Psoas muscle (tissue), 8 donors: ENCODE data around the gene NOM1. TPM values are rescaled to one million over a fixed set of nuclear protein-coding genes. Genes with fewer than 3 reads are reported as not detected.

Source experiments
- ATAC-seq, 4 donors: fragments of 200-7000 bp; cut with Tn5 transposase; one replicate each; pipeline ENCODE4 v1.9.1; 2020; ENCODE audit warnings: moderate library complexity in 3 of 4, mild to moderate bottlenecking in 2 of 4
- DNase-seq, 2 donors: peaks; one replicate each; pipeline ENCODE4 v3.0.0-alpha.2; 2020
- H3K27ac ChIP-seq: fragments of 200-600 bp; one replicate; pipeline ENCODE4 v1.8.0; 2022
- H3K27me3 ChIP-seq, 3 donors: fragments of 200-600 bp in 1 of 3; one replicate each; pipeline versions ENCODE4 v1.6.1 to v1.8.0; 2013 to 2022; ENCODE audit warnings: low read length in 2 of 3, mild to moderate bottlenecking in 2 of 3, moderate library complexity in 1 of 3; ENCODE audit not compliant: insufficient read depth in 3 of 3
- H3K36me3 ChIP-seq, 2 donors: fragments of 200-600 bp in 1 of 2; one replicate each; pipeline versions ENCODE4 v1.6.1 to v1.8.0; 2013 to 2022; ENCODE audit warnings: low read depth in 1 of 2, mild to moderate bottlenecking in 1 of 2, moderate library complexity in 1 of 2; ENCODE audit not compliant: insufficient read depth in 1 of 2
- H3K4me1 ChIP-seq: fragments of 200-600 bp; one replicate; pipeline ENCODE4 v1.8.0; 2022
- H3K4me3 ChIP-seq: fragments of 200-600 bp; one replicate; pipeline ENCODE4 v1.8.0; 2022; ENCODE audit warnings: mild to moderate bottlenecking
- H3K9me3 ChIP-seq: fragments of 200-600 bp; one replicate; pipeline ENCODE4 v1.8.0; 2022
- WGBS, 3 donors: extraction: QIAGEN DNeasy Blood & Tissue Kit; methylation state at CpG; one replicate each; pipeline versions ENCODE4 v1.1.6 to v1.1.7; 2013; 5-methylcytosine and 5-hydroxymethylcytosine counted together
- intact Hi-C, 2 donors: fragments of 100-400 bp; cut with DNase I; formaldehyde crosslinking; loops; one replicate each; pipeline versions ENCODE4 v1.11.0 to v1.14.2; 2022
- polyA plus RNA-seq, 3 donors: library from polyadenylated mRNA; stranded (reverse); fragments of 200-250 nt; gene quantifications; one replicate each; pipeline ENCODE4 v1.2.3, GENCODE V29; 2013
- total RNA-seq, 4 donors: library from RNA; stranded (reverse); fragmentation: NEBNext Ultra II Directional in 2 of 4; extraction: Animal tissue kit (Norgen Biotek cat#: 25700) in 2 of 4; gene quantifications; one replicate each; pipeline versions ENCODE4 v1.2.1 to v1.2.4, GENCODE V29; 2021 to 2023
- TF ChIP-seq, protein P1 (sequence below): fragments of 200-600 bp; IDR thresholded peaks from one replicate; pipeline ENCODE4 v1.8.0; 2022; ENCODE audit warnings: antibody characterized with exemption
- donor health status: healthy with polysubstance abuse.
- donor health status: DM: no; HTN: no; CAD: no; lungs with moderate emphysema.
- donor health status: Bipolar disorder and iron deficiency.
- donor health status: healthy.
- donor health status: DM: yes; HTN: yes; CAD: no.
- donor health status: DM: no; HTN: no; CAD: no.
- donor health status: DM: no; HTN: no; CAD: no.
- donor health status: DM: yes; HTN: yes; CAD: no.

The NOM1 gene
- total and polyA plus RNA-seq, 7 donors = 8.2 to 20.5 (median 14.7) TPM

- intact Hi-C loops = no loop called here
- Histone ChIP-seq H3K36me3 (no peaks in the 10 kb centered on the region), H3K27ac (no peak overlapping the region), H3K27me3 (no peaks in the 10 kb centered on the region), H3K4me1 (no peaks in the 10 kb centered on the region), H3K9me3 (peaks cover 4% of the 10 kb centered on the region), H3K4me3 (no peak overlapping the region)
- no peak for DNase-seq
- peak in 3 of 4 donors; percentile 53 to 79 (median 70) for ATAC-seq
- TF ChIP-seq, protein P1, sequence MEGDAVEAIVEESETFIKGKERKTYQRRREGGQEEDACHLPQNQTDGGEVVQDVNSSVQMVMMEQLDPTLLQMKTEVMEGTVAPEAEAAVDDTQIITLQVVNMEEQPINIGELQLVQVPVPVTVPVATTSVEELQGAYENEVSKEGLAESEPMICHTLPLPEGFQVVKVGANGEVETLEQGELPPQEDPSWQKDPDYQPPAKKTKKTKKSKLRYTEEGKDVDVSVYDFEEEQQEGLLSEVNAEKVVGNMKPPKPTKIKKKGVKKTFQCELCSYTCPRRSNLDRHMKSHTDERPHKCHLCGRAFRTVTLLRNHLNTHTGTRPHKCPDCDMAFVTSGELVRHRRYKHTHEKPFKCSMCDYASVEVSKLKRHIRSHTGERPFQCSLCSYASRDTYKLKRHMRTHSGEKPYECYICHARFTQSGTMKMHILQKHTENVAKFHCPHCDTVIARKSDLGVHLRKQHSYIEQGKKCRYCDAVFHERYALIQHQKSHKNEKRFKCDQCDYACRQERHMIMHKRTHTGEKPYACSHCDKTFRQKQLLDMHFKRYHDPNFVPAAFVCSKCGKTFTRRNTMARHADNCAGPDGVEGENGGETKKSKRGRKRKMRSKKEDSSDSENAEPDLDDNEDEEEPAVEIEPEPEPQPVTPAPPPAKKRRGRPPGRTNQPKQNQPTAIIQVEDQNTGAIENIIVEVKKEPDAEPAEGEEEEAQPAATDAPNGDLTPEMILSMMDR = no peak
- 36 to 53% (median 44%) methylated on average over 14 of the region's 14 CpGs for WGBS, 3 donors
These were observed 34.8 kb downstream of the NOM1 start for GRCh38 chr7:156984174-156984891.

GRCh38 chr7:156985101-156985992 lies 35.8 kb downstream of the NOM1 start:
- intact Hi-C loops = no loop called here
- DNase-seq (no peak), ATAC-seq (peak in 2 of 4 donors; percentile 19 to 47)
- Histone ChIP-seq H3K36me3 (no peaks in the 10 kb centered on the region), H3K27me3 (peaks cover 0 to 2% (median 0%) of the 10 kb centered on the region in 3 donors), H3K4me1 (no peaks in the 10 kb centered on the region), H3K27ac (no peak overlapping the region), H3K9me3 (no peaks in the 10 kb centered on the region), H3K4me3 (no peak overlapping the region)
- TF ChIP-seq, protein P1 = no peak
- WGBS, 3 donors = 44 to 62% (median 59%) methylated on average over 26 to 29 of the region's 29 CpGs

DNA sequence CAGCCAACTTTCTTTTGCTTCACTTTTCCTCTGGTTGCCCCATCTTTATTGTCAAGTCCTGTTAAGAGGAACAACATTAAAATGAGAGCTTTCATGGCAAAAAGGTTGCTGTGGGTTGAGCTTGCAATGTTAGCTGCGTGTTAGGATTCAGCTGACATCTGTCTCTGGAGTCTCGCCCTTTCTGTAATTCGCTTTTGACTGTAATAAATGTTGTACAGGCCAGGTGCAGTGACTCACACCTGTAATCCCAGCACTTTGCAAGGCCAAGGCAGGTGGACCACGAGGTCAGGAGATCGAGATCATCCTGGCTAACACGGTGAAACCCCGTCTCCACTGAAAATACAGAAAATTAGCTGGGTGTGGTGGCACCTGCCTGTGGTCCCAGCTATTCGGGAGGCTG lies 36.9 kb downstream of the NOM1 start:
- WGBS, 3 donors = 90 to 94% (median 93%) methylated on average over 8 of the region's 8 CpGs
- intact Hi-C loops = no loop called here
- ATAC-seq (no peak), DNase-seq (no peak)
- Histone ChIP-seq H3K36me3 (no peaks in the 10 kb centered on the region), H3K27me3 (peaks cover 0 to 2% (median 0%) of the 10 kb centered on the region in 3 donors), H3K27ac (no peak overlapping the region), H3K4me3 (no peak overlapping the region), H3K4me1 (no peaks in the 10 kb centered on the region), H3K9me3 (no peaks in the 10 kb centered on the region)
- TF ChIP-seq, protein P1 = no peak

DNA sequence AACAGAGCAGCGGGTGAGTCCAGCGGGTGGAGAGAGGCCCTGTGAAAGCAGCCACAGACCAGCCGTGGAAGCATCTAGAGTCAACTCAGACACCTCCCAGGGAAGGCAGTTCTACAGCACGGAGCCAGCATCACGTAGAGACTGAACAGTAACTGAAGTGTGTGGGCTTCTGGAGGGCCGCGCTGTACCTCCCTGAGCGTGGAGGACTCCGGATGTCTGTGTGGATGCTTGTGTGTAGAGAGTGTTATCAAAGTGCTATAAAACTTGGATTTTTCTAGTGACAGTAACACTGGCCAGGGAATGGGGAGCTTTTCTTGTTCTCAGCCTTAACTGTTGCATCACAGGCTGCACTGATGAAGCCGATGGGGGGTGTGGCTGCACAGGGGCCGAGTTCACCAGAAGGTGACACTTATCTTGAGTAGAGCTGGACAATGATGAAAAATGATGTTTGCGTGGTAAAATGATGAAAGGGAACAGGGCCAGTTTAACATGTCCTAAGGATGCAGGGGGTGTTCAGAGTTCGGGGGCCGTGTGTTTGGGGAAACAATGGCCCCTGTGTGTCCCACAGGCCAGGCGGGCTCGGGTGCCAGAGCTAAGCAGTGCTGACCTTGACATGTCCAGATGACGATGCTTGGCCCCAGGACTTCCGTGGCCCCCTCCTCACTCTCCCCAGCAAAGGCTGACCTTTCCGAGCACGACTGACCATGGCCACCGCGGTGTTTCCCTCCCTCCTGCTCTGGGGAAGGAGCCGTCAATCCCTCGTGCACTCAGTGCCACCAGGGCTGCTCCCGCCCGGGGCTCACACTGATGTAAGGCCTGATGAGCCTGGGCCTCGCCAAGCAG lies 39.1 kb downstream of the NOM1 start:
- no peaks in the 10 kb centered on the region for H3K9me3 ChIP-seq
- no peak overlapping the region for H3K27ac ChIP-seq
- TF ChIP-seq, protein P1 = no peak
- WGBS, 3 donors = 74 to 80% (median 78%) methylated on average over 25 to 27 of the region's 27 CpGs
- ATAC-seq = no peak
- intact Hi-C loops = no loop called here
- H3K36me3 ChIP-seq = no peaks in the 10 kb centered on the region
- no peaks in the 10 kb centered on the region for H3K4me1 ChIP-seq
- peaks cover 0 to 8% (median 6%) of the 10 kb centered on the region in 3 donors for H3K27me3 ChIP-seq
- no peak for DNase-seq
- H3K4me3 ChIP-seq = no peak overlapping the region
